ENCODE results near the gene ID1. TPM values are rescaled to one million over a fixed set of nuclear protein-coding genes. Genes with fewer than 3 reads are reported as not detected.

The ID1 gene, protein sequence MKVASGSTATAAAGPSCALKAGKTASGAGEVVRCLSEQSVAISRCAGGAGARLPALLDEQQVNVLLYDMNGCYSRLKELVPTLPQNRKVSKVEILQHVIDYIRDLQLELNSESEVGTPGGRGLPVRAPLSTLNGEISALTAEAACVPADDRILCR
- total RNA-seq = 56.3 and 82.5 TPM in 2 replicates

DNA sequence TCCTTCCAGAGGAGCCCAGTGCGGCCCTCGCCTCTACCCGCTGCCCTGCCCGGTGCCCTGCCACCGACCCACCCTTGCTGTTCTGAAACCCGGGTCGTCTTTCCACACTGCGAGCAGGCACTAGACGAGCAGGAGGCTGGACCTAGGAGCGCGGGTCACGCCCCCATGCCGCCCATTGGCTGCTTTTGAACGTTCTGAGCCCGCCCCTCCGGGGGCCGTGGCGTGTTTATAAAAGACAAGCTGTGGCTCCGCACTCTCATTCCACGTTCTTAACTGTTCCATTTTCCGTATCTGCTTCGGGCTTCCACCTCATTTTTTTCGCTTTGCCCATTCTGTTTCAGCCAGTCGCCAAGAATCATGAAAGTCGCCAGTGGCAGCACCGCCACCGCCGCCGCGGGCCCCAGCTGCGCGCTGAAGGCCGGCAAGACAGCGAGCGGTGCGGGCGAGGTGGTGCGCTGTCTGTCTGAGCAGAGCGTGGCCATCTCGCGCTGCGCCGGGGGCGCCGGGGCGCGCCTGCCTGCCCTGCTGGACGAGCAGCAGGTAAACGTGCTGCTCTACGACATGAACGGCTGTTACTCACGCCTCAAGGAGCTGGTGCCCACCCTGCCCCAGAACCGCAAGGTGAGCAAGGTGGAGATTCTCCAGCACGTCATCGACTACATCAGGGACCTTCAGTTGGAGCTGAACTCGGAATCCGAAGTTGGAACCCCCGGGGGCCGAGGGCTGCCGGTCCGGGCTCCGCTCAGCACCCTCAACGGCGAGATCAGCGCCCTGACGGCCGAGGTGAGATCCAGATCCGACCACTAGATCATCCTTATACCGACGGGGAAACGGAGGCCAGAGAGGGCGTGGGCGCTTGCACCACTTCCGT, at the start of gene ID1:
Gene ID1, plus strand, starts transcription at position 259 of the 871 bp plus-strand sequence. Its CDS starts 99 bp downstream, at position 358.
- Histone ChIP-seq H2AFZ (ENCODE audit: low read length) (peak within 1 kb of the TSS; percentile 62), H3K4me2 (ENCODE audit: insufficient read depth, low read length) (peak within 1 kb of the TSS; percentile 97), H3K9me3 (ENCODE audit: low read depth, low read length) (no peaks in the 10 kb centered on the region), H3K27me3 (ENCODE audit: insufficient read depth, low read length) (no peaks in the 10 kb centered on the region), H3K4me1 (ENCODE audit: insufficient read depth, low read length) (peaks cover 46% of the 10 kb centered on the region), H3K27ac (ENCODE audit: low read depth, low read length) (peak within 1 kb of the TSS; percentile 98), H3K36me3 (ENCODE audit: insufficient read depth, low read length) (peaks cover 9% of the 10 kb centered on the region), H3K4me3 (ENCODE audit: insufficient read depth, low read length) (peak within 1 kb of the TSS; percentile 97), H3K79me2 (ENCODE audit: insufficient read depth, low read length) (peaks cover 19% of the 10 kb centered on the region), H4K20me1 (ENCODE audit: insufficient read depth, low read length) (peaks cover 21% of the 10 kb centered on the region)
- DNase-seq (ENCODE audit: insufficient read length, low spot score, missing footprints) = peak; percentile 99
- TF ChIP-seq CTCF (IDR thresholded peaks at IDR 0.05; ENCODE audit: extremely low read depth, low read depth, low read length) = no peak

DNA sequence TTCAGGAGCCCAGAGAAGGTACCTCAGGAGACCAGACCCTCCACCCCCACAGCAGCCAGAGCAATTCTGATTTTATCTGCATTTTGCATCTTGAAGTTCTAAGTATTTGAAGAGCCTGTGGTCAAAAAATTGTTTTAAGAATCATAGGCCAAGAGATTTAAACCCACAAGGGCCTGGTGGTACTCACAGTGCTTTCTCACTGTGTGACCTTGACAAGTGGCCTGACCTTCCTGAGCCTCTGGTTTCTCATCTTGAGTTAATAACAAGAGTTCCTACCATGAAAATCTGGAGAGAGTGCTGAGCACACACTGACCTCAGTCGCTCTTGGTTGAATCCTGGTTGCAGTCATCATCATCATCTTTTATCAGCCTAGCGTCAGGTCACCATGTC, 45.4 kb upstream of the ID1 start:
- no peak overlapping the region for H3K4me3 ChIP-seq (ENCODE audit: insufficient read depth, low read length)
- H3K27ac ChIP-seq (ENCODE audit: low read depth, low read length) = peak overlapping the region; percentile 98
- peaks cover 30% of the 10 kb centered on the region for H3K4me1 ChIP-seq (ENCODE audit: insufficient read depth, low read length)
- H3K27me3 ChIP-seq (ENCODE audit: insufficient read depth, low read length) = no peaks in the 10 kb centered on the region
- peaks cover 61% of the 10 kb centered on the region for H3K36me3 ChIP-seq (ENCODE audit: insufficient read depth, low read length)
- H3K79me2 ChIP-seq (ENCODE audit: insufficient read depth, low read length) = no peaks in the 10 kb centered on the region
- TF ChIP-seq CTCF (IDR thresholded peaks at IDR 0.05; ENCODE audit: extremely low read depth, low read depth, low read length) = no peak
- no peaks in the 10 kb centered on the region for H3K9me3 ChIP-seq (ENCODE audit: low read depth, low read length)
- H2AFZ ChIP-seq (ENCODE audit: low read length) = no peak overlapping the region
- H4K20me1 ChIP-seq (ENCODE audit: insufficient read depth, low read length) = peaks cover 4% of the 10 kb centered on the region
- DNase-seq (ENCODE audit: insufficient read length, low spot score, missing footprints) = peak; percentile 0
- H3K4me2 ChIP-seq (ENCODE audit: insufficient read depth, low read length) = no peak overlapping the region

DNA sequence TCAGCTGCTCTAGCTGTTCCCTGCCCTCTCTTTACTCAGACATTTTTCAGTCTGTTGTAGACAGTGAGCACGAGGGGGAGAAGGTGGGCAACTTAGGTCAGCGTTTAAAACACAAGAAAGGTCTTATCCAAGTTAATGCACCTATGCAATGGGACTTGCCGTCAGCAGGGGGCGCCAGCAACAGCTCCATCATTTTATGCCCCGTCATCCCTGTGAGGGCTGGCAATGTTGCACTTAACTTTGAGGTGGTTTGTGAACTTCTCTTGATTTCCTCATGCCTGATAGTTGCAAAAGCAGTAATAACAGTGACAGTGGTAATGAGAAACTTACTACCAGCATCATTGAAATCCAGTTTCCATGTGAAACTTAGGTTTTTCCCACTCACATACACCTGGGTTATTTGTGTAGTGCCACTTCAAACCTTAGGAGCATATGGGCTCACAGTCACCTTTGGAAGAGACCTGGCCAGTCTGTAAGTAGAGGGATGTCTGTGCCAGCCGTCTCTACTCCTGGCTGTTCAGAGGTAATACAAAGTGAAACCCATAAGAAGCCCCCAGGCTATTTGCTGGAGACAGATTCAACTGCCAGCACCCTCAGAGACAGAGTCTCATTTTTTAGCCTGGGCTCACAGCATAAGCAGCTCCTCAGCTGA, 44.9 kb upstream of the ID1 start:
- DNase-seq (ENCODE audit: insufficient read length, low spot score, missing footprints) = peak; percentile 77
- H3K36me3 ChIP-seq (ENCODE audit: insufficient read depth, low read length) = peaks cover 55% of the 10 kb centered on the region
- H3K79me2 ChIP-seq (ENCODE audit: insufficient read depth, low read length) = no peaks in the 10 kb centered on the region
- peaks cover 30% of the 10 kb centered on the region for H3K4me1 ChIP-seq (ENCODE audit: insufficient read depth, low read length)
- H3K9me3 ChIP-seq (ENCODE audit: low read depth, low read length) = no peaks in the 10 kb centered on the region
- H3K27ac ChIP-seq (ENCODE audit: low read depth, low read length) = peak overlapping the region; percentile 98
- peaks cover 4% of the 10 kb centered on the region for H4K20me1 ChIP-seq (ENCODE audit: insufficient read depth, low read length)
- H2AFZ ChIP-seq (ENCODE audit: low read length) = no peak overlapping the region
- H3K4me2 ChIP-seq (ENCODE audit: insufficient read depth, low read length) = peak overlapping the region; percentile 69
- no peaks in the 10 kb centered on the region for H3K27me3 ChIP-seq (ENCODE audit: insufficient read depth, low read length)
- no peak overlapping the region for H3K4me3 ChIP-seq (ENCODE audit: insufficient read depth, low read length)
- peak; percentile 100 for TF ChIP-seq CTCF (IDR thresholded peaks at IDR 0.05; ENCODE audit: extremely low read depth, low read depth, low read length)
